Endodermal cell (in vitro differentiated cells): ENCODE data around the gene EIPR1. TPM values are rescaled to one million over a fixed set of nuclear protein-coding genes. Genes with fewer than 3 reads are reported as not detected.

Experiments used
- DNase-seq: peaks from one replicate; pipeline ENCODE4 v3.0.0-alpha.2; 2017
- H3K27ac ChIP-seq: 2 replicates; pipeline ENCODE4 v1.5.1; 2013; ENCODE audit warnings: mild to moderate bottlenecking, low read depth, low read length, moderate library complexity
- H3K27me3 ChIP-seq: 2 replicates; pipeline ENCODE4 v1.6.1; 2013; ENCODE audit warnings: mild to moderate bottlenecking, low read length, moderate library complexity; ENCODE audit not compliant: insufficient read depth, control insufficient read depth, poor library complexity, severe bottlenecking
- H3K36me3 ChIP-seq: 2 replicates; pipeline ENCODE4 v1.7.0; 2013; ENCODE audit warnings: mild to moderate bottlenecking, low read length, moderate library complexity; ENCODE audit not compliant: control insufficient read depth, insufficient read depth
- H3K4me1 ChIP-seq: one replicate; pipeline ENCODE4 v1.7.0; 2013; ENCODE audit warnings: low read length; ENCODE audit not compliant: control insufficient read depth, insufficient read depth
- H3K4me3 ChIP-seq: 2 replicates; pipeline ENCODE4 v1.5.1; 2013; ENCODE audit warnings: mild to moderate bottlenecking, low read length, moderate library complexity
- H3K9ac ChIP-seq: 2 replicates; pipeline ENCODE4 v1.6.1; 2013; ENCODE audit warnings: mild to moderate bottlenecking, low read length, moderate library complexity; ENCODE audit not compliant: poor library complexity, severe bottlenecking; ENCODE audit errors: extremely low read depth
- H3K9me3 ChIP-seq: 2 replicates; pipeline ENCODE4 v1.6.1; 2013; ENCODE audit warnings: mild to moderate bottlenecking, low read length, moderate library complexity; ENCODE audit not compliant: control insufficient read depth
- H3K27ac Mint-ChIP-seq: 2 replicates; pipeline ENCODE4 v1.8.0; 2020; ENCODE audit warnings: mixed read lengths
- H3K27me3 Mint-ChIP-seq: 2 replicates; pipeline ENCODE4 v1.8.0; 2021; ENCODE audit warnings: mild to moderate bottlenecking, mixed read lengths; ENCODE audit not compliant: insufficient read depth
- H3K36me3 Mint-ChIP-seq: 2 replicates; pipeline ENCODE4 v1.8.0; 2020; ENCODE audit warnings: low read depth, mixed read lengths
- H3K4me1 Mint-ChIP-seq: 2 replicates; pipeline ENCODE4 v1.8.0; 2020; ENCODE audit warnings: mixed read lengths
- H3K4me3 Mint-ChIP-seq: 2 replicates; pipeline ENCODE4 v1.8.0; 2020; ENCODE audit warnings: mild to moderate bottlenecking, moderate library complexity, mixed read lengths
- H3K9me3 Mint-ChIP-seq: 2 replicates; pipeline ENCODE4 v1.8.0; 2020; ENCODE audit warnings: mild to moderate bottlenecking, mixed read lengths
- WGBS, 2 experiments: methylation state at CpG; one replicate each; pipeline versions ENCODE4 v1.1.5 to v1.1.7; 2013; ENCODE audit warnings: missing lambda C conversion rate in 2 of 2, mixed read lengths in 1 of 2; ENCODE audit not compliant: insufficient coverage in 1 of 2, insufficient read length in 1 of 2; 5-methylcytosine and 5-hydroxymethylcytosine counted together
- total RNA-seq, 2 donors: library from RNA; stranded (reverse); fragmentation: NEBNext Ultra II Directional in 1 of 2; extraction: Animal tissue kit (Norgen Biotek cat#: 25700) in 1 of 2; gene quantifications; 2 replicates in 1 of 2; 3 replicates in 1 of 2; pipeline ENCODE4 v1.2.1, GENCODE V29; 2021
- TF ChIP-seq, protein P1 (sequence below): fragments of 200-600 bp; sonication (generic); conservative IDR thresholded peaks from 2 replicates; pipeline ENCODE4 v1.5.0; 2021; ENCODE audit warnings: antibody characterized with exemption, mild to moderate bottlenecking

The EIPR1 gene
- total RNA-seq, 2 donors from 2014 or later: 30.1 to 36.8 TPM

DNA sequence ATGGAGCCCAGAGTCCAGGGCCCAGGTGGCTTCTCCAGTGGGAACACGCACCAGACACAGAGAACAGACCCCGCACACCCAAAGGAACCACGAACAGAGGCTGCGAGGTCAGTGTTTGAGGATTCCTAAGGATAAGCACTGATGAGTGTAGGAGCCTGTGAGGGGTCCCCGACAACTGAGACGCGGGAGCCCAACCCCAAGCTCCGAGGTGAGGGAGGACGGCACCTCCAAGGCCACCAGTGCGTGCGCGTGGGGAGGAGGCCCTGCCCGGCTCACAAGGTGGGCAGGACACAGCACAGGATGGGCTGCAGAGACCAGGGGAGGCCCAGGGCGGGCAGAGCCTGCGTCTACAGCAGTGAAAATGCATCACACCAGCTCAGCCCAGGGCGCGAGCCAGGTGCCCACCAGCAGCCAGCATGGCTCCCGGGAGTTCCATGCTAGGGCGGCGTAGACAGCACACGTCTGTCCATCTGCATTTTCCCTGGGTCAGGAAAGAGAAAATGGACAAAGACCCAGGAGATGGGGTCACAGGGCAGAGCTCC, 189.1 kb downstream of the EIPR1 start:
- Histone ChIP-seq H3K9ac (no peak overlapping the region), H3K9me3 (no peaks in the 10 kb centered on the region), H3K4me3 (no peak overlapping the region), H3K36me3 (peaks cover 16% of the 10 kb centered on the region), H3K27ac (no peak overlapping the region), H3K4me1 (no peaks in the 10 kb centered on the region), H3K27me3 (no peaks in the 10 kb centered on the region)
- no peaks in the 10 kb centered on the region for H3K27me3 Mint-ChIP-seq
- TF ChIP-seq, protein P1, sequence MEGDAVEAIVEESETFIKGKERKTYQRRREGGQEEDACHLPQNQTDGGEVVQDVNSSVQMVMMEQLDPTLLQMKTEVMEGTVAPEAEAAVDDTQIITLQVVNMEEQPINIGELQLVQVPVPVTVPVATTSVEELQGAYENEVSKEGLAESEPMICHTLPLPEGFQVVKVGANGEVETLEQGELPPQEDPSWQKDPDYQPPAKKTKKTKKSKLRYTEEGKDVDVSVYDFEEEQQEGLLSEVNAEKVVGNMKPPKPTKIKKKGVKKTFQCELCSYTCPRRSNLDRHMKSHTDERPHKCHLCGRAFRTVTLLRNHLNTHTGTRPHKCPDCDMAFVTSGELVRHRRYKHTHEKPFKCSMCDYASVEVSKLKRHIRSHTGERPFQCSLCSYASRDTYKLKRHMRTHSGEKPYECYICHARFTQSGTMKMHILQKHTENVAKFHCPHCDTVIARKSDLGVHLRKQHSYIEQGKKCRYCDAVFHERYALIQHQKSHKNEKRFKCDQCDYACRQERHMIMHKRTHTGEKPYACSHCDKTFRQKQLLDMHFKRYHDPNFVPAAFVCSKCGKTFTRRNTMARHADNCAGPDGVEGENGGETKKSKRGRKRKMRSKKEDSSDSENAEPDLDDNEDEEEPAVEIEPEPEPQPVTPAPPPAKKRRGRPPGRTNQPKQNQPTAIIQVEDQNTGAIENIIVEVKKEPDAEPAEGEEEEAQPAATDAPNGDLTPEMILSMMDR: no peak
- H3K27ac Mint-ChIP-seq: no peak overlapping the region
- H3K4me3 Mint-ChIP-seq: no peak overlapping the region
- no peaks in the 10 kb centered on the region for H3K9me3 Mint-ChIP-seq
- peaks cover 40% of the 10 kb centered on the region for H3K36me3 Mint-ChIP-seq
- no peaks in the 10 kb centered on the region for H3K4me1 Mint-ChIP-seq
- 95 to 96% methylated on average over 17 to 21 of the region's 21 CpGs for WGBS, 2 experiments
- DNase-seq: no peak

DNA sequence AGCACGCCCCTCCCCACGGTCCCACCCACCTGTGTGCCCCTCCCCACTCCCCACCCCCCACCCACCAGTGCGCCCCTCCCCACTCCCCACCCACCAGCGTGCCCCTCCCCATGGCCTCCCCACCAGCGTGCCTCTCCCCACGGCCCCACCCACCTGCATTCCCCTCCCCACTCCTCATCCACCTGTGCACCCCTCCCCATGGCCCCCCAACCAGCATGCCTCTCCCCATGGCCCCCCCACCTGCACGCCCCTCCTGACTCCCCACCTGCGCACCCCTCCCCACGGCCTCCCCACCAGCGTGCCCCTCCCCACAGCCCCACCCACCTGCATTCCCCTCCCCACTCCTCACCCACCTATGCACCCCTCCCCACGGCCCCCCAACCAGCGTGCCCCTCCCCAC, 190.2 kb downstream of the EIPR1 start:
- 90% methylated on average over 2 of the region's 12 CpGs; no CpG with 5 or more reads in 1 of the 2 experiments for WGBS, 2 experiments
- no peaks in the 10 kb centered on the region for H3K4me1 Mint-ChIP-seq
- H3K9me3 ChIP-seq: no peaks in the 10 kb centered on the region

DNA sequence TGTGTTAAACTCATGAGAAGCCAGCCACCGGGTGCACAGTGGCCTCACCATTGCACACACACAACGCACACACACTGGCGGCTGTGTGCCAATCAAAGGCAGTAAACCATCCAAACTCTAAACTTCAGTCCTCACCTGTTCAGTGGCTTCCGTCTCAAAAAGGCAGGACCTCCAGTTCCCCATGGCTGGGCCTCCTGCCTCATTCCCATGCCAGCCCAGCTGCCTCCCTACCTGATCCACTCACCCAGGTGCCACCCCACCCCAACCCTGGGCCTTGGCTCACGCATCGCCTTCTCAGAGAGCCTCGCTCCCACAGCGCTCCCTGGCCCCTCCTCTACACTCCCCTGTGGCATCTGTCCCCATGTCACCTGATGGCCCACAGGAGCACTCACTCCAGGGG, 190.9 kb downstream of the EIPR1 start:
- no peaks in the 10 kb centered on the region for H3K4me1 ChIP-seq
- Mint-ChIP-seq H3K4me3 (no peak overlapping the region), H3K27me3 (no peaks in the 10 kb centered on the region), H3K4me1 (no peaks in the 10 kb centered on the region), H3K9me3 (no peaks in the 10 kb centered on the region), H3K27ac (no peak overlapping the region), H3K36me3 (peaks cover 29% of the 10 kb centered on the region)
- no peaks in the 10 kb centered on the region for H3K27me3 ChIP-seq
- no peak overlapping the region for H3K27ac ChIP-seq
- DNase-seq: no peak
- TF ChIP-seq, protein P1: no peak
- H3K4me3 ChIP-seq: no peak overlapping the region
- no peak overlapping the region for H3K9ac ChIP-seq
- WGBS, 2 experiments: 93 to 97% methylated on average over 5 to 8 of the region's 8 CpGs
- H3K9me3 ChIP-seq: no peaks in the 10 kb centered on the region
- peaks cover under 1% of the 10 kb centered on the region for H3K36me3 ChIP-seq

More for the DNA sequence above, 190.2 kb downstream of the EIPR1 start:
- H3K4me3 ChIP-seq: no peak overlapping the region
- DNase-seq: no peak
- no peak overlapping the region for H3K4me3 Mint-ChIP-seq
- no peaks in the 10 kb centered on the region for H3K9me3 Mint-ChIP-seq
- H3K27ac Mint-ChIP-seq: no peak overlapping the region
- H3K36me3 Mint-ChIP-seq: peaks cover 31% of the 10 kb centered on the region
- H3K27me3 Mint-ChIP-seq: no peaks in the 10 kb centered on the region
- H3K27ac ChIP-seq: no peak overlapping the region
- TF ChIP-seq, protein P1: no peak
- no peaks in the 10 kb centered on the region for H3K4me1 ChIP-seq
- H3K9ac ChIP-seq: no peak overlapping the region
- H3K27me3 ChIP-seq: no peaks in the 10 kb centered on the region
- H3K36me3 ChIP-seq: peaks cover 8% of the 10 kb centered on the region
